Vagina (tissue), 2 donors: ENCODE measurements around the gene OGN. TPM values are rescaled to one million over a fixed set of nuclear protein-coding genes. Genes with fewer than 3 reads are reported as not detected.

ENCODE experiments used
- DNase-seq, 2 donors: peaks; one replicate each; pipeline ENCODE4 v3.0.0-alpha.2; 2017; ENCODE audit errors: extremely low spot score in 2 of 2
- H3K27ac ChIP-seq: fragments of 200-600 bp; sonication (generic); one replicate; pipeline ENCODE4 v1.5.1; 2019
- H3K27me3 ChIP-seq: fragments of 200-600 bp; sonication (generic); one replicate; pipeline ENCODE4 v1.5.1; 2019
- H3K36me3 ChIP-seq, 2 donors: fragments of 200-600 bp; sonication (generic); one replicate each; pipeline ENCODE4 v1.5.1; 2017 to 2019
- H3K4me1 ChIP-seq: fragments of 200-600 bp; sonication (generic); one replicate; pipeline ENCODE4 v1.5.1; 2019
- H3K4me3 ChIP-seq, 2 donors: fragments of 200-600 bp; sonication (generic); 1 replicate in 1 of 2; 2 replicates in 1 of 2; pipeline ENCODE4 v1.5.1; 2016 to 2019
- H3K9me3 ChIP-seq: fragments of 200-600 bp; sonication (generic); one replicate; pipeline ENCODE4 v1.5.1; 2019
- CTCF ChIP-seq, 3 experiments: fragments of 450-650 bp in 2 of 3; fragments of 200-600 bp in 1 of 3; sonication (generic) in 1 of 3; IDR thresholded peaks; one replicate each; pipeline ENCODE4 v1.5.1; 2017 to 2019; ENCODE audit warnings: antibody characterized with exemption in 3 of 3, mild to moderate bottlenecking in 2 of 3, moderate library complexity in 2 of 3
- POLR2A ChIP-seq, 2 donors: fragments of 450-650 bp; IDR thresholded peaks; one replicate each; pipeline ENCODE4 v1.6.1; 2017; ENCODE audit warnings: antibody characterized with exemption in 2 of 2, mild to moderate bottlenecking in 2 of 2, moderate library complexity in 2 of 2
- POLR2AphosphoS5 ChIP-seq, 2 donors: sonication (generic); formaldehyde crosslinking; IDR thresholded peaks; one replicate each; pipeline ENCODE4 v1.9.0; 2017; ENCODE audit warnings: antibody characterized with exemption in 2 of 2, mild to moderate bottlenecking in 2 of 2, low read depth in 1 of 2; ENCODE audit not compliant: insufficient read depth in 1 of 2
- intact Hi-C: fragments of 100-400 bp; cut with DNase I; formaldehyde crosslinking; loops from one replicate; pipeline ENCODE4 v1.15.1; 2023
- total RNA-seq: library from RNA; depleted of rRNA; stranded (reverse); fragments of >200 nt; gene quantifications from one replicate; pipeline ENCODE4 v1.2.3, GENCODE V29; 2016

The OGN gene
- total RNA-seq: 11.5 TPM

GRCh38 chr9:92404042-92404836, at the start of gene OGN:
TSS of gene OGN (minus strand) at chr9:92404578. CDS start at chr9:92403407, 1,171 bp downstream.
- Histone ChIP-seq H3K4me1 (peaks cover 8% of the 10 kb centered on the region), H3K9me3 (no peaks in the 10 kb centered on the region), H3K36me3 (no peaks in the 10 kb centered on the region), H3K27me3 (no peaks in the 10 kb centered on the region), H3K27ac (peak within 1 kb of the TSS; percentile 49), H3K4me3 (peak within 1 kb of the TSS in 1 of 2 donors; percentile 14)
- TF ChIP-seq POLR2AphosphoS5 (IDR thresholded peaks at IDR 0.05; ENCODE audit: insufficient read depth in 1 of 2, low read depth in 1 of 2) (no peak), POLR2A (IDR thresholded peaks at IDR 0.05) (no peak), CTCF (IDR thresholded peaks at IDR 0.05) (no peak)
- intact Hi-C loops: no loop called here
- no peak for DNase-seq

GRCh38 chr9:92446536-92446935, 42.2 kb upstream of the OGN start:
- Histone ChIP-seq H3K27ac (no peak overlapping the region), H3K4me3 (no peak overlapping the region), H3K4me1 (no peaks in the 10 kb centered on the region), H3K27me3 (no peaks in the 10 kb centered on the region), H3K9me3 (no peaks in the 10 kb centered on the region), H3K36me3 (no peaks in the 10 kb centered on the region)
- intact Hi-C loops: no loop called here
- TF ChIP-seq POLR2AphosphoS5 (IDR thresholded peaks at IDR 0.05; ENCODE audit: insufficient read depth in 1 of 2, low read depth in 1 of 2) (no peak), POLR2A (IDR thresholded peaks at IDR 0.05) (no peak), CTCF (IDR thresholded peaks at IDR 0.05) (no peak)
- no peak for DNase-seq

GRCh38 chr9:92444841-92445240, 40.5 kb upstream of the OGN start:
- intact Hi-C loops: no loop called here
- Histone ChIP-seq H3K4me1 (no peaks in the 10 kb centered on the region), H3K9me3 (no peaks in the 10 kb centered on the region), H3K27me3 (no peaks in the 10 kb centered on the region), H3K36me3 (no peaks in the 10 kb centered on the region), H3K27ac (no peak overlapping the region), H3K4me3 (no peak overlapping the region)
- TF ChIP-seq POLR2A (IDR thresholded peaks at IDR 0.05): no peak
- DNase-seq: no peak

GRCh38 chr9:92440751-92441046, 36.3 kb upstream of the OGN start:
- no peaks in the 10 kb centered on the region for H3K4me1 ChIP-seq
- H3K27ac ChIP-seq: no peak overlapping the region
- H3K4me3 ChIP-seq: no peak overlapping the region
- no peaks in the 10 kb centered on the region for H3K27me3 ChIP-seq
- DNase-seq: no peak
- TF ChIP-seq CTCF (IDR thresholded peaks at IDR 0.05) (no peak), POLR2A (IDR thresholded peaks at IDR 0.05) (no peak), POLR2AphosphoS5 (IDR thresholded peaks at IDR 0.05; ENCODE audit: insufficient read depth in 1 of 2, low read depth in 1 of 2) (no peak)
- H3K36me3 ChIP-seq: no peaks in the 10 kb centered on the region
- intact Hi-C loops: no loop called here
- no peaks in the 10 kb centered on the region for H3K9me3 ChIP-seq

- Histone ChIP-seq H3K36me3 (no peaks in the 10 kb centered on the region), H3K4me3 (no peak overlapping the region), H3K4me1 (no peaks in the 10 kb centered on the region), H3K27me3 (no peaks in the 10 kb centered on the region), H3K27ac (no peak overlapping the region), H3K9me3 (no peaks in the 10 kb centered on the region)
- TF ChIP-seq POLR2AphosphoS5 (IDR thresholded peaks at IDR 0.05; ENCODE audit: insufficient read depth in 1 of 2, low read depth in 1 of 2): no peak
- intact Hi-C loops: no loop called here
- DNase-seq: no peak
Measured at GRCh38 chr9:92439921-92440750, 35.8 kb upstream of the OGN start.
